Trophoblast cell (in vitro differentiated cells and primary cell): Measurements from ENCODE around the gene TXNDC2.

ENCODE experiments used
- DNase-seq, 2 donors: peaks; one replicate each; pipeline ENCODE4 v3.0.0-alpha.2; 2016
- H2AFZ ChIP-seq: 2 replicates; pipeline ENCODE4 v1.6.1; 2013; ENCODE audit warnings: low read length, moderate library complexity, mild to moderate bottlenecking; ENCODE audit not compliant: insufficient read depth, poor library complexity
- H2AK5ac ChIP-seq: 2 replicates; pipeline ENCODE4 v1.6.1; 2013; ENCODE audit warnings: mild to moderate bottlenecking, low read length
- H2BK120ac ChIP-seq: 2 replicates; pipeline ENCODE4 v1.6.1; 2013; ENCODE audit warnings: low read length, mild to moderate bottlenecking, moderate library complexity; ENCODE audit not compliant: insufficient read depth, poor library complexity
- H2BK12ac ChIP-seq: 2 replicates; pipeline ENCODE4 v1.6.1; 2013; ENCODE audit warnings: mild to moderate bottlenecking, low read length, moderate library complexity
- H2BK5ac ChIP-seq: 2 replicates; pipeline ENCODE4 v1.6.1; 2013; ENCODE audit warnings: low read length, low read depth, moderate library complexity, mild to moderate bottlenecking; ENCODE audit not compliant: poor library complexity
- H3K14ac ChIP-seq: 2 replicates; pipeline ENCODE4 v1.6.1; 2013; ENCODE audit warnings: mild to moderate bottlenecking, low read length
- H3K18ac ChIP-seq: 2 replicates; pipeline ENCODE4 v1.6.1; 2013; ENCODE audit warnings: mild to moderate bottlenecking, low read length
- H3K23ac ChIP-seq: 2 replicates; pipeline ENCODE4 v1.6.1; 2013; ENCODE audit warnings: low read length
- H3K27ac ChIP-seq: 2 replicates; pipeline ENCODE4 v1.5.1; 2013; ENCODE audit warnings: low read depth, mild to moderate bottlenecking, inconsistent platforms, low read length, moderate library complexity
- H3K27me3 ChIP-seq: 2 replicates; pipeline ENCODE4 v1.6.1; 2013; ENCODE audit warnings: inconsistent platforms, mild to moderate bottlenecking, low read length, moderate library complexity; ENCODE audit not compliant: insufficient read depth
- H3K36me3 ChIP-seq, 2 experiments: 1 replicate in 1 of 2; 2 replicates in 1 of 2; pipeline ENCODE4 v1.6.1; 2013; ENCODE audit warnings: low read length in 2 of 2, mild to moderate bottlenecking in 2 of 2, moderate library complexity in 1 of 2; ENCODE audit not compliant: insufficient read depth in 2 of 2, control insufficient read depth in 1 of 2
- H3K4ac ChIP-seq: 2 replicates; pipeline ENCODE4 v1.6.1; 2013; ENCODE audit warnings: low read depth, mild to moderate bottlenecking, low read length, moderate library complexity
- H3K4me1 ChIP-seq, 2 experiments: 1 replicate in 1 of 2; 2 replicates in 1 of 2; pipeline ENCODE4 v1.6.1; 2013; ENCODE audit warnings: low read length in 2 of 2, mild to moderate bottlenecking in 2 of 2, moderate library complexity in 1 of 2; ENCODE audit not compliant: insufficient read depth in 2 of 2, control insufficient read depth in 1 of 2
- H3K4me2 ChIP-seq: 2 replicates; pipeline ENCODE4 v1.6.1; 2013; ENCODE audit warnings: inconsistent platforms, mild to moderate bottlenecking, low read length, moderate library complexity
- H3K4me3 ChIP-seq: 2 replicates; pipeline ENCODE4 v1.5.1; 2013; ENCODE audit warnings: mild to moderate bottlenecking, low read depth, low read length, inconsistent platforms
- H3K79me1 ChIP-seq: one replicate; pipeline ENCODE4 v1.6.1; 2013; ENCODE audit warnings: low read length
- H3K79me2 ChIP-seq: 2 replicates; pipeline ENCODE4 v1.6.1; 2013; ENCODE audit warnings: low read length, mild to moderate bottlenecking; ENCODE audit not compliant: control insufficient read depth, insufficient read depth, poor library complexity
- H3K9ac ChIP-seq: 2 replicates; pipeline ENCODE4 v1.6.1; 2013; ENCODE audit warnings: mild to moderate bottlenecking, low read length
- H3K9me3 ChIP-seq: 2 replicates; pipeline ENCODE4 v1.6.1; 2013; ENCODE audit warnings: low read depth, mild to moderate bottlenecking, control low read depth, inconsistent platforms, low read length; ENCODE audit not compliant: insufficient read depth
- H4K12ac ChIP-seq: 2 replicates; pipeline ENCODE4 v1.6.1; 2013; ENCODE audit warnings: low read depth, mild to moderate bottlenecking, low read length, moderate library complexity
- H4K8ac ChIP-seq: 2 replicates; pipeline ENCODE4 v1.6.1; 2013; ENCODE audit warnings: low read depth, mild to moderate bottlenecking, low read length, moderate library complexity
- H4K91ac ChIP-seq: one replicate; pipeline ENCODE4 v1.6.1; 2013; ENCODE audit warnings: low read depth, mild to moderate bottlenecking, low read length, moderate library complexity
- WGBS: extraction: QIAGEN DNeasy Blood & Tissue Kit; methylation state at CpG from one replicate; pipeline ENCODE4 v1.1.7; 2013; ENCODE audit warnings: missing lambda C conversion rate; ENCODE audit not compliant: insufficient read length, insufficient coverage; ENCODE audit errors: extremely low coverage; 5-methylcytosine and 5-hydroxymethylcytosine counted together

The TXNDC2 gene

GRCh38 chr18:9927392-9928063 is 41.8 kb downstream of the TXNDC2 start:
- H3K4me1 ChIP-seq, result peaks cover 4 to 9% of the 10 kb centered on the region in 2 experiments
- H4K91ac ChIP-seq, result no peak overlapping the region
- no peak overlapping the region for H3K23ac ChIP-seq
- H2BK12ac ChIP-seq, result no peak overlapping the region
- no peaks in the 10 kb centered on the region for H3K9me3 ChIP-seq
- no peak overlapping the region for H3K27ac ChIP-seq
- H3K27me3 ChIP-seq, result no peaks in the 10 kb centered on the region
- no peaks in the 10 kb centered on the region for H3K79me1 ChIP-seq
- H3K14ac ChIP-seq, result no peak overlapping the region
- no peak overlapping the region for H3K18ac ChIP-seq
- H3K36me3 ChIP-seq, result no peaks in the 10 kb centered on the region
- no peak overlapping the region for H4K8ac ChIP-seq
- H2AFZ ChIP-seq, result no peak overlapping the region
- WGBS, result no CpG with 5 or more reads among the region's 2 CpGs
- no peak overlapping the region for H2BK5ac ChIP-seq
- no peak overlapping the region for H4K12ac ChIP-seq
- no peak overlapping the region for H3K9ac ChIP-seq
- H3K4me2 ChIP-seq, result no peak overlapping the region
- DNase-seq, result no peak
- H2AK5ac ChIP-seq, result no peak overlapping the region
- H3K4me3 ChIP-seq, result no peak overlapping the region
- H3K79me2 ChIP-seq, result peaks cover under 1% of the 10 kb centered on the region
- H3K4ac ChIP-seq, result no peak overlapping the region
- no peak overlapping the region for H2BK120ac ChIP-seq

- H3K9ac ChIP-seq, result no peak overlapping the region
- no peak overlapping the region for H4K8ac ChIP-seq
- no peak overlapping the region for H2BK5ac ChIP-seq
- H4K91ac ChIP-seq, result no peak overlapping the region
- no peak overlapping the region for H2AFZ ChIP-seq
- no peak overlapping the region for H3K4me2 ChIP-seq
- H3K79me2 ChIP-seq, result peaks cover 3% of the 10 kb centered on the region
- no peak overlapping the region for H2BK12ac ChIP-seq
- no peak overlapping the region for H3K27ac ChIP-seq
- H4K12ac ChIP-seq, result no peak overlapping the region
- no CpG with 5 or more reads among the region's 5 CpGs for WGBS
- H3K14ac ChIP-seq, result no peak overlapping the region
- H3K4ac ChIP-seq, result peak overlapping the region; percentile 91
- no peak overlapping the region for H3K23ac ChIP-seq
- DNase-seq, result no peak
- H3K36me3 ChIP-seq, result peaks cover 1 to 4% of the 10 kb centered on the region in 2 experiments
- H3K18ac ChIP-seq, result no peak overlapping the region
- H3K9me3 ChIP-seq, result no peaks in the 10 kb centered on the region
- H2AK5ac ChIP-seq, result no peak overlapping the region
- H3K79me1 ChIP-seq, result peaks cover 4% of the 10 kb centered on the region
- no peak overlapping the region for H2BK120ac ChIP-seq
- H3K4me3 ChIP-seq, result no peak overlapping the region
- H3K4me1 ChIP-seq, result peaks cover 4 to 9% of the 10 kb centered on the region in 2 experiments
- no peaks in the 10 kb centered on the region for H3K27me3 ChIP-seq
These were observed 43.0 kb downstream of the TXNDC2 start for GRCh38 chr18:9928646-9929259.

DNA sequence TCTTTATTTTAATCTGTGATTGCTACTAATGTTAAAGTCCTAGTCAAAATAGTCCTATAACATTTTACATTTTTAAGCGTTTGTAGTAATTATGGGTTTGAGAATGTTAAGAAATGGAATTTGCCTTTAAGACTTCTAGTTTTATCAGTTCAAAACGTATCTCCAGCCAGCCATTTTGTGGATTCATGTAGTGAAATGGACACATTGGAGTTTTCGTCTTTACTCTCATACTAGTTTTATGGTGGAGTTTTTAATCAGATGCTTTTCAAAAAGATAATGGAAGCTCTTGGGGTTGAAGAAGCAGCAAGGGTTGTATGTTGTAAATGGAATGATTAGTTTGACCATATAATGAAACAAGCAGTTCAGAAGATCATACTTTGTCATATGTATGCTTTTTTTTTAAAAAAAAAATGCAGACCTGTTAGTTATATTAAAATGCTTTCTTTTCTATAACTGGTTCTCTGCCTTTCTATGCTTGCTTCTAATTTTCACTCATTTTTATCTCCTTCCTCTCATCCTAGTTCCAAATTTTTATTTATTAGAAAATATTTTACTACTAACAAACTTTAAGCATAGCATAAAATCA is 44.6 kb downstream of the TXNDC2 start:
- no peak for DNase-seq
- H3K27ac ChIP-seq, result no peak overlapping the region
- H3K79me1 ChIP-seq, result peaks cover 4% of the 10 kb centered on the region
- no peak overlapping the region for H3K23ac ChIP-seq
- H2BK12ac ChIP-seq, result no peak overlapping the region
- H3K4me2 ChIP-seq, result no peak overlapping the region
- no peak overlapping the region for H3K4ac ChIP-seq
- H2BK5ac ChIP-seq, result no peak overlapping the region
- H4K12ac ChIP-seq, result no peak overlapping the region
- no peak overlapping the region for H2AK5ac ChIP-seq
- no peak overlapping the region for H2BK120ac ChIP-seq
- no peak overlapping the region for H3K4me3 ChIP-seq
- no peak overlapping the region for H2AFZ ChIP-seq
- H3K36me3 ChIP-seq, result peaks cover 1 to 4% of the 10 kb centered on the region in 2 experiments
- no peak overlapping the region for H4K8ac ChIP-seq
- no peak overlapping the region for H3K18ac ChIP-seq
- H4K91ac ChIP-seq, result no peak overlapping the region
- WGBS, result no CpG with 5 or more reads among the region's 3 CpGs
- H3K27me3 ChIP-seq, result no peaks in the 10 kb centered on the region
- H3K9ac ChIP-seq, result no peak overlapping the region
- no peaks in the 10 kb centered on the region for H3K9me3 ChIP-seq
- H3K14ac ChIP-seq, result no peak overlapping the region
- peaks cover 3% of the 10 kb centered on the region for H3K79me2 ChIP-seq
- H3K4me1 ChIP-seq, result peaks cover 4 to 9% of the 10 kb centered on the region in 2 experiments

DNA sequence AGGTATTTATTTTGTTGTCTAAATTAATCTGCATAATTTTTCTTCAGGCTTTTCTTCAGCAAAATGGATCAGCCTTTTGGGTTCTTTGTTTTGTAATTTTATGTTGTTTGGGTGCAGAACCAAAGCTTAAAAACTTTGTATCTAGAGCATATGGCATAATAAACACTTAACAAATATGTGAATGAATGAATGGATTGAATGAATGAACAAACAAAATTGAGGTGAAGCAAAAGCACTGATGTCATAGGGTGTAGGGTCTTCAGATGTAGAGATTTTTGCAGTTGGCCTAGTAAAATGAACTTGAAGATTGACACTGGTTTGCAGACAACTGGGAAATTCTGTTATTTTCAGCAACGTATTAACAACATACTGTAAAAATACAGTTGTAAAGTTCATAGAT is 45.4 kb downstream of the TXNDC2 start:
- Histone ChIP-seq H2BK12ac (no peak overlapping the region), H3K4ac (no peak overlapping the region), H3K9ac (no peak overlapping the region), H3K4me3 (no peak overlapping the region), H3K79me1 (peaks cover 4% of the 10 kb centered on the region), H2AFZ (no peak overlapping the region), H2BK5ac (no peak overlapping the region), H2BK120ac (no peak overlapping the region), H4K8ac (no peak overlapping the region), H3K14ac (no peak overlapping the region), H3K27me3 (no peaks in the 10 kb centered on the region), H3K4me2 (no peak overlapping the region), H3K18ac (no peak overlapping the region), H3K36me3 (peaks cover 1 to 4% of the 10 kb centered on the region in 2 experiments), H3K4me1 (peaks cover 4 to 8% of the 10 kb centered on the region in 2 experiments), H4K12ac (no peak overlapping the region), H4K91ac (no peak overlapping the region), H3K9me3 (no peaks in the 10 kb centered on the region), H3K23ac (no peak overlapping the region), H2AK5ac (no peak overlapping the region), H3K79me2 (peaks cover 3% of the 10 kb centered on the region), H3K27ac (no peak overlapping the region)
- DNase-seq, result no peak
- WGBS, result no CpG with 5 or more reads among the region's 1 CpG
